SH-SY5Y (cell line): ENCODE measurements around the gene RAX.

Experiments
- GATA2 ChIP-seq: IDR thresholded peaks from 2 replicates; pipeline ENCODE4 v1.6.1; 2011; ENCODE audit warnings: mild to moderate bottlenecking, low read depth, low read length
- GATA3 ChIP-seq: IDR thresholded peaks from 2 replicates; pipeline ENCODE4 v1.6.1; 2011; ENCODE audit warnings: low read depth, mild to moderate bottlenecking, low read length, moderate library complexity

RAX gene

DNA sequence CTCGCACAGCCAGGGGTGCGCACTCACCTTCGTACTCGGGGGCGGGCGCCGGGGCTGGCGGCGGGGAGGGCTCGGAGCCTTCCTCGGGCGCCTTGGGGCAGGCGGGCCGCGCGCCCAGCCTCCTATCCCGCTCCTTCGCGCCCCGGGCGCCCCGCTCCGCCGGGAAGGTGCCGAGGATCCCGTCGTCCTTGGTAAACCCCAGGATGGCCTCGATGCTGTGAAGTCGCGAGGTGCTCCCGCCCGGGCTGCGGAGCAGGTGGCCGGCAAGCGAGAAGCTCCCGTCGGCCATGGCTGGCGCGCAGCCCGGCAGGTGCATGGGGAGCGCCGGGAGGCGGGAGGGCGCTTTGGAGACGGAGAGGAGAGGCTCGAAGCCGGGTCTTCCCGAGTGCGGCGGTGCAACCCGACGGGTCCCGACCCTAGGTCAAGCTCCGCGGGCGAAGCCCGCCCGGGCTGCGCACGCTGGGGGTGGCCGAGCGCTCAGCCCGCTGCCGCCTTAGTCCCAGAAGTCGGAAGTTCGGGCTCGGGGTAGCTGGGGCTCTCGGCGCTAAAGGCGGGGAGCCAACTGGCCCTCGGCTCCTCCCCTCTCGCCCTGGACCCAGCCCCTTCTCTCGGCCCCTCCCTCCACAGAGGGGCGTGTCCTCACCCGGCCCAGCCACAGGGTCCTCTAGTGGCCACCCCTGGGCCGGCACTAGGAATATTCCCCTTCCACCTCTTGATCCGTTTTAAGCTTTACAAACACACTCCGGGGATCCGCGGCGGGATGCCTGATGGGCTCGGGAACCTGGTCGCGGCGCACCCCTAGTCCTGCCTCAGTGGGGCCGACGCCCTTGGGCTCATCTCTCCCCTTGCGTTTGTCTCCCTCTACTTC is at the start of gene RAX:
Gene RAX, minus strand, starts transcription at position 564 of the 868 bp plus-strand sequence. Its CDS starts 248 bp downstream, at position 316.
- TF ChIP-seq GATA2 = no peak

DNA sequence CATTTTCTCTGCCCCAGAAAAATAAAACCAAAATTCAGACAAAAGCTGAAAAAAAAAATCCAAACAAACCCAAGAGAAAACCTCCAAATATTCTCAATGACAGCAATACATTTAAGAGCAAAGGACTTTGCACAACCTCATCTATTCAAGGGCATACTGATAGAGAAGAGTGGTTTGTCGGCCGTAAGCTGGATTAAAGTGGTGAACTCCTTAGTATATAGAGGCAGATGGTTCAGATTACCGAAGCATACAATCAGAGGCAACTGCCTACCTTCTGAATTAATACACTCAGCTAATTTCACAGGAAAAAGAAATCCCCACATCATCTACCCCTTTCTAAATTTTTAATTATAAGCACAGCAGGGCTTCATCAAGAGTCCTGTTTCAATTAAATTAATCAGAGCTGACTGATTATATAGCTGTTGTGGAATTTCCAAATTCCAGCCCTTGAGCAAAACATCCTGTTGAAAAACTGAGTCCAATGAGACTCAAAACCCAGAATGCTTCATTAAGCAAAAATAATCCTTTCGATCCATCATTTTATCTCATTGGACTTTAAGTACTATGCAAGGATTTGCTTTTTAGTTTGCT is 45.3 kb upstream of the RAX start, which contains the start of gene CPLX4:
Gene CPLX4, minus strand, starts transcription at position 190 of the 591 bp plus-strand sequence. Its CDS starts 187 bp downstream, at position 3.
- no peak for TF ChIP-seq GATA3
- no peak for TF ChIP-seq GATA2

DNA sequence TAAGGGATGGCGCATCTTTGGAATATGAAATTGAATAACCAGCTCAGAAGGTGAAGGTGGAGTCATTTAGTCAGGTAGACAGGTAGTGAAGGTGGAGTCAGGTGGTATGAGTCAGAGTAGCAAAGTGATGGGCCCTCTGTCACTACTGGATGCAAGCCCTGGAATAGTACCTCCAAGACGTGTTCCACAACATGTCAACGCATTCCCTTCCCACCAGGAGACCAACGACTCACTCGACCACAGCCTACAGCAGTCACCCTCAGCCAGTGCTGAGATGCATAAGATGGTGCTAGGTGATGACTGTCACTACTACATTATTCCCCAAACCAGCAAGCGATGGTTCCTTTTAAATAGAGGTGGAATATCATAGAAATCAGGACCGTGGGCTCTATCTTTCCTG is 38.4 kb upstream of the RAX start:
- TF ChIP-seq GATA2 (no peak), GATA3 (no peak)

DNA sequence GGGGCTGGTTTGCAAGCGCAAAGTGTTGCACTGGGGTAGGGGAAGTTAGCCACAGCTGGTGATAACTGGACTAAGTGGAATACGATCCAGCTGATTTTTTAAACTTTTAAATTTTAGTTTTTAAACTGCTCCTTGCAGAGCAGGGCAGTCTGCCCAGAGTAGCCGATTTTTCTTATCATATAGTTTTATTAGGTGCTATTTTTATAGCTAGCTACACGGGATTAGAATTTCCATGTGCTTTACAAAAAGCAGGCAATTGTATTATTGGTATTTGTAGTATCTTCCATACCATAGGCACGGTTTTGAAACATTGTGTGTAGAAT is 35.6 kb upstream of the RAX start:
- TF ChIP-seq GATA2 (no peak), GATA3 (no peak)

DNA sequence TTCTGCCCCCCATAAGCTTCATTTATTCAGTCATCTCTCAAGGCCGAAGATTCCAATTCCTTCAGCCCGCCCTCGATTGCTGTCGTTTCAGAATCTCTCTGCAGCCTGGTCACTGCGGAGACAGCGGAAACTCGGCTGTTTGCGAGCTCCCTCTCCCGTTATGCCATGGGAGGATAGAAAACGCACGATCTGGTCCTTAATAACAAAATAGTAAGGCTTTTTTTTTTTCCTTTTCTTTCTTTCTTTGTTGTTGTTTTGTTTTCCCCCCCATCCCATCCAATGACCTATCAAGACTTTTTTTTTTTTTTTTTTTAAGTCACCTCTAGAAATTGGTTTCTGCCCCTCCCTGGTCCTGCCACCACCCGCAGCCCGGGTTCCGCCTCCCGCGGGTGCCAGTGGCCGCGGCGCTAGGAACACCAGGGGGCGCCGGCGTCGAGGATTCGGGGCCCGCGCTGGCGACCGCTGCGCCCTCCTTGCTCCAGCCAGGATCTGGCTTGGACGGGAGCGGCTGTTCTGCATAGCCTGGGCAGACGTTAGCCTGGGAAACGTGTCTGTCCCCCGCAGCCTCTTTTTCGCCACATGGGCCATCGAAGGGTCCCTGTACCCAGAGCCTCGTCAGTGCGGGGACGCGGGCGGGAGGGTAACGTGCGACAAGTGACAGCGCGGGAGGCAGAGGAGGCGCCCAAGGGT is 35.1 kb upstream of the RAX start:
- TF ChIP-seq GATA2 = no peak
- TF ChIP-seq GATA3 = no peak

DNA sequence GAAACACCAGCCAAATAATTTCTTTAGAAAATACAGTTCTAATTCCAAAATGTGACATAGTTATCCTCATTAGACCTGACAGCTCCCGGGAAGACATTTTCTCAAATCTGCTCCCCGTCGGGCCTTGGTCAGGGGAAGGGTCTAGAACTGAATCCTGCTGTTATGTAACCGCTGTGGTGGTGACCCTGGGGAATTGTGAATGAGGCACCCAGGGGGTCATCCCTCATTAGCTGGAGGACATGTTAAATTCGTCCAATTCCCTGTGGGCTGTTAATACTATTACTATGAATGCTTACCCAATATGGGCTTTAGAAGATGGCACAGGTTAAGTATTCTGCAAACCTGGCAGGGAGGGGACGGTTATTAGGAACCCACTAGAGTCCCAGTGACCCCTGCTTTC is 33.4 kb upstream of the RAX start:
- TF ChIP-seq GATA3 = no peak
- no peak for TF ChIP-seq GATA2

DNA sequence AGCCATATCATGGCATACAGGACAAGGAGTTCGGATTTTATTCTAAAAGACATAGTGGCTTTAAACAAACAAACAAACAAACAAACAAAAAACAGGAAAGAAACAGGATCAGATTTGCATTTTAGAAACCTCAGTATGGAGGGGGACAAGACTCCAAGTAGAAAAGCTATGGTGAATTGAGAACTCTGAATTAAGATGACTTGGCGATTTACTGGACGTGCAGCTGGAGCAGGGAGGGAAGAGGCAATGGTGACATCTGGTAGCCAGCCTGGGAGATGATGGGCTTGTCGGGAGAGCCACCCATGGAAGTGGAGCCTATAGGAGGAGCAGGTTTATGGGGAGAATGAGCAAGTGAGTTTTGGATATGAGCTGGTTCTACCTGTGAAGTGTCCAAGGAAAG is 32.0 kb upstream of the RAX start:
- TF ChIP-seq GATA3 = no peak
- TF ChIP-seq GATA2 = no peak

DNA sequence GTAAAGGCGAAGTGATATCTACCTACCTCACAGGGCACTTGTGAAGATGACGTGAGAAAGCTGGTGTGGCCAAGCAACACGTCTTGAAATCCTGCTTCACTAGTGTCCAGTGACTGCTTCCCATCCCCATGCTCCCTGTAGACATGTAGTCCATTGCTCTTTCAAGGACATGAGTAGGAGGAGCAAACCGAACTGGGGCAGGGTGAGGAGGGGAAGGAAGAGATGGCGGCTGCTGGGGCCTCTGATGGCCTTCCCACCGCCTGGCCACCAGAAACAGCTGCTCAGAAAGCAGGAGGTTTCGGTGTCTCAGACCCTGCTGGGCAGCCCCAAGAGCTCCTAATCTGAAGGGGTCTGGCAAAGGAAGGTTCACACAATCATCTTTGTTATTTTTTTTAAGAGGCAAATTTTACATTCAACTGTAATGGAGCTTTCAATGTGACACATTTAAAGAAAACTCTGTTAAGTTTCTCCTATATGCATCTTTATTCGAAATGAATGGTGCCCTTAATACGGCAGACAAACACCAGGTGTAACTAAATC is 30.5 kb upstream of the RAX start:
- TF ChIP-seq GATA2 (no peak), GATA3 (no peak)

DNA sequence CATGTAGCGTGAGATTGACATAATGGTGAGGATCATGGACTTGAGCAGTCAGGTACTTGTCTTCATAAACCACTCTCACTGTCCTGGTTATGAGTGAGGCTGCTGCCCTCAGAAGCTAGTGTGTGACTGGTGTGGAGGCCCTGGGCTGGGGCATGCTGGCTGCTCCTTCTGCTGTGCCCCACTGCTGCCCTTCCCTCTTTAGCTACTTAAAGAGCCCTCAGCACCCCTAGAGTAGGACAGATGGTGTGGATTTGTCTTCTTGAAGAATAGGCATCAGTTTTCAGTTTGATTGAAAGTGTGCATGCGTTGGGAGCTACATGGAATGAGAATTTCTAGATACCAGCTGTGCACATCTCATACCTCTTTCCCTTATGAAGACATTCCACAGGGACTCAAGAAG is 29.8 kb upstream of the RAX start:
- no peak for TF ChIP-seq GATA2
- no peak for TF ChIP-seq GATA3

DNA sequence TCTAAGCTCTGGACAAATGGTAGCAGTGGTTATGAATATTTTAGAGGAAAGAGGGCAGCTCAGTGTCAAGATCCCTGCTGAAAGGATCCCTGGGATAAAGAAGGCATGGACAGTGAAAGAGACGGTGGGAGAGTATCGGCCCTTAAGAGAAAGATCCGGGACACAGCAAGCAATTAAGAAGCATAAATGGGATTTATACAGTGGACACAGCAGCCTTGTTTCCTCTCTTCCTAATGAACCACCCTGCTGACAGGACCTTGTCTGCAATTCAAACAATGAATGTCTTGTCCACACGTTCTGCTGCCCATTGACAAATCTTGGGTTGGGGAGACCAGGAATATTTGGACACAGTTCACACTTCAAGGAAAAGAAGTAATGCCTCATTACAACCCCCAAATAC is 28.7 kb upstream of the RAX start:
- TF ChIP-seq GATA3 (no peak), GATA2 (no peak)

DNA sequence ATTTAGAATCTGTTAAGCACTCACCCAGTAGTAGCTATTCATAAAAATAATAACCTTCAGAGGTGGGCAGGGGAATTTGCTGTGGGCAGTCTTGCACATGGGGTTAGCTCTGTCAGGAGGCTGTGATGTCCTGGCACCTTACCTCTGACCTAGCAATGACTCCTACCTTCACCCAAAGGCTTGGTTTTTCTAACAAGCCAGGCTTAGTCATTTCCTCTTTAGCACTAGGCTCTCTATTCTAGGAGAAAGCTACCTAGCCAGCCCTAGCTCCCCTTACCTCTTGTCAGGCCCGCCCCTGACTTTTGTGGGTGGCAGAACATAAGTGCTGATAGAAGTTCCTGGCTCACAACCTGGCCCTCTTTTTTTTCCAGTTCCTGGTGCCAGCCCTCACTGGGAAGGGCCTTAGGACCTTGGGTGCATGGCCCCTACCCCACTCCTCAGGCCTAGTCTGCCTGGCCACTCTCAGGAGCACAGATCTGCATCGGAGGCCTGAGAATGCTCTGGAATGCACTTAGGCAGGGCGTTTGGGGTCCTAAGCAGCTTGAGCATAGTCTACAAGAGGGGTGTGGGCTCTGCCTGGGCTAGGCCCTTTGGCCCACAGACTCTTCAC is 27.5 kb upstream of the RAX start:
- TF ChIP-seq GATA3 (no peak), GATA2 (no peak)

DNA sequence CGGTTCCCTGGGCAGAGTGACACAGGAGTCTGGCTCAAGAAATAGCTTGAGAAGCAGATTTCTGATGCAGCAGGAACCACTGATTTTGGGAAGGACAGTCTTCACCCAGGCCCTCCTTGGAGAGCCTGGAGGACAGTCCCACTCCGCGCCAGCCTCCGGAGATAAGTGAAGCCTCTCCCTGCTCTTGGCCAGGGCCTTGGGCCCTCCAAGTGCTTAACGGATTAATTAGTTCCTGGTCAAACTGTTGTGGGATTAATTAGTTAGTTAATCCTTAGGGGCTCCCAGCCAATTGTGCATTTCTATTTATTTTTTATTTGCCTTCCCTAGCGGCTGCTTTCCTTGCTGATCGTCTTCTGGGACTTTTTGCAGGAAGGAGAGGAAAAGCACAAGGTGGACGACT is 25.6 kb upstream of the RAX start:
- TF ChIP-seq GATA3 (no peak), GATA2 (no peak)

DNA sequence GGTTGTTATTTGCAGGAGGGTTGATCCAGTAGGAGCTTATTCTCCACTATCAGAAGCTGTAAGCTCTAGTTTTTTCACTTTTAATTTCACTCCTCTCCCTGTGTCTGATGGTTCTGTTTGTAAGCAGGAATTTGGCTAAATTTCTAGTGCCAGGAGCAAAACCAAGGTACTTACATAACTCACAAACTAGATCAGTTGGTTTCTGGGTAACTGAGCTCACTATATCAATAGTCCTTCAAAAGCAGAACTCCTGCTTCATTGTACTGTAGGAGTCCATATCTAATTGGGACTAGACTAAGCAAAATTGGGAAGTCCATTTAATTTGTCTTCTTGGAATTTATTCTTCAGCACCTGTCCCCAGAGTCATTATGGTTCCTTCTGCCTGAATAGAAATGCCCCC is 20.1 kb upstream of the RAX start:
- TF ChIP-seq GATA3 (no peak), GATA2 (no peak)

DNA sequence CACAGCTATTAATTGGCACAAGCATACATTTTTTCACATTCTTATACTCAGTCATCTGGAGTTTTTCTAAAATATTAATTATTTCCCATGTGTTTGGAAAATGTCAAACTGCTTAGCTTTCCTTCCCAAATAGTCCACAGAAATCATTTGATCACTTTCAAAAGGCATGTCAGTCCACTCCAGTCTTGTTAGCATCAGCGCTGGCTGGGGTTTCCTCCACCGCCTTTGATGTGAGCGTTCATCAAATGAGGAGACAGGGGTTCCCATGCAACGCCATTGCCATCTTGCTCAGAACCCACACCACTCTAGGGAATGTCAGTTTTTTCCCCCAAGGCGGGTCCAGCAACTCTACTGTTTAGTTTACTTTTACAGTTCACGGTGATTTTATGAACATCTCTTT is 13.1 kb upstream of the RAX start:
- TF ChIP-seq GATA2 (no peak), GATA3 (no peak)

DNA sequence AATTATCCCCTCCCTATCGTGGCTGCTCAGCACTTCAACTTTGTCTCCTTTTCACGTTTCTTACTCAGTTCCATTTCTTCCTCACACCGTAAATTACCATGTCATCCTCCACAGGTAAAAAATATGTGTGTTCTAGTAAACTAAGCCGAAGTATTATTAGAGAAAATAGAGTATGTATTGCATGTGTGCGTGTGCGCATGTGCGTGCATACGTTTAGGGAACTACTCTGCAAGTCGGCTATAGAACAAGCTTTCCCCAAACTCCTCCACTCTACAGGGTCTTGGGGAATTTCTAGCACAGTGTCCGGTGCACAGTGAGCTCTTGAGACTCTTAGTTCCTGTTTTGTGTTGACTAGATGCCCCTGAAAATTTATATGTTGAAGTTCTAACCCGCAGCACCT is 9.1 kb upstream of the RAX start:
- no peak for TF ChIP-seq GATA2
- no peak for TF ChIP-seq GATA3
